ENCODE results near the gene NUCKS1. TPM values are rescaled to one million over a fixed set of nuclear protein-coding genes. Genes with fewer than 3 reads are reported as not detected.

The NUCKS1 gene
- total RNA-seq, 1 donor from 2014 or later: 196 TPM

DNA sequence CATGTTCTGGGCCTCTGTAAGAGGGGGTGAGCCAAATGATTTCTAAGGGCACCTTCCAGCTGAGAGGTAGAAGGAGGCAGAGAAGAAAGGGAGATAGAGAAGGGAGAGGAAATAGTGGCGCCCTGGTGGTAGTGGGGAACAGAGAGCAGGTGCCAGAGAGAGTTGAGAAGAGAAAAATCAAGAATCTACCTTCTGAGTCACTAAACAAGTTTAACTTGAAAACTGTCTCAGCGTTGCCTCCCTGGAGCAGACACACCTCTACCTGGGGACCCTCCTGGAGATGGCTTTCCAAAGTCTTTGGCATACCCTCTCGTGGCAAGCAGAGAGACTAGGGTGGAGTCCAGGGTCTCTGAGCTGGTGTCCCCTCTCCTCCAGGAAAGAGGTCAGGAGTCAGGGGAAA is 68.6 kb downstream of the NUCKS1 start:
- ATAC-seq (ENCODE audit: poor library complexity) (no peak), DNase-seq (no peak)
- intact Hi-C loops (cut with DNase I): no loop called here

DNA sequence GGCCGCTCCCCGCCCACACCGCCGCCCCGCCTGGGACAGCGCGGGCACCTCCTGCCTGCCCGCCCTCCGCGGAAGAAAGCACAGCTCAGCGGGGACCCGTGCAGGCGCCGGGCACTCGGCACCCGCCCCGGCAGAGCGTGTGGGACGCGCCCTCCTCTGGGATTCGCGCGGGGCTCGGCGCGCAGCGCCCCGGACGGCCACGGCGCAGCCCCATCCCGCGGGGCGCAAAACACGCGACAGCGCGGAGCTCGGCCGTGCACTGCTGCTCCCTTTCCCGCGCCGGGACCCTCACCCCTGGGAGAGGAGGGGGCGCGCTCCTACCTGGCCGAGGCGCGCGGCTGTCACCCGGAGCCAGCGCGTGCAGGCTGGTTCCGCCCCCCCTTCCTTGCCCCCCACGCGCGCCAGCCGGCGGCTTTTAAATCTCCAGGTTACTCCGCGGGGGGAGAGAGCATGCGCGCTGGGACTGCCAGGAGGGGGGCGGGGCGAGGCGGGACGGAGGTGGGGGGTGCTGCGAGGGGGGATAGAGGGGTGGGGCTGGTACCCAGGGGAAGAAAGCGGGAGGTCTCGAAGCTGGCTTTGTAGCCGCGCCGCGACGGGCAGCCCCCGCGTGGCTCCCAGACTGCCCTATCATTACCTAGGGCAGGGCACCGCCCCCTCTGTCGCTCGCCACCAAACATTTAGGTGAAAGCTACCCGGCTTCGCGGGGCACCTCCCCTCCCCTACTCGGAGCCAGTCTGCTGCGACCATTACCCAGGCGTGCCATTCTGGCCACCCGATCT is 69.7 kb downstream of the NUCKS1 start, which contains the start of gene SLC45A3:
TSS of gene SLC45A3 (minus strand) at position 437 of the 779 bp plus-strand sequence. CDS start 15,853 bp downstream, outside the sequence.
- ATAC-seq (ENCODE audit: poor library complexity) (peak; percentile 64), DNase-seq (no peak)
- intact Hi-C loops (cut with DNase I): no loop called here

DNA sequence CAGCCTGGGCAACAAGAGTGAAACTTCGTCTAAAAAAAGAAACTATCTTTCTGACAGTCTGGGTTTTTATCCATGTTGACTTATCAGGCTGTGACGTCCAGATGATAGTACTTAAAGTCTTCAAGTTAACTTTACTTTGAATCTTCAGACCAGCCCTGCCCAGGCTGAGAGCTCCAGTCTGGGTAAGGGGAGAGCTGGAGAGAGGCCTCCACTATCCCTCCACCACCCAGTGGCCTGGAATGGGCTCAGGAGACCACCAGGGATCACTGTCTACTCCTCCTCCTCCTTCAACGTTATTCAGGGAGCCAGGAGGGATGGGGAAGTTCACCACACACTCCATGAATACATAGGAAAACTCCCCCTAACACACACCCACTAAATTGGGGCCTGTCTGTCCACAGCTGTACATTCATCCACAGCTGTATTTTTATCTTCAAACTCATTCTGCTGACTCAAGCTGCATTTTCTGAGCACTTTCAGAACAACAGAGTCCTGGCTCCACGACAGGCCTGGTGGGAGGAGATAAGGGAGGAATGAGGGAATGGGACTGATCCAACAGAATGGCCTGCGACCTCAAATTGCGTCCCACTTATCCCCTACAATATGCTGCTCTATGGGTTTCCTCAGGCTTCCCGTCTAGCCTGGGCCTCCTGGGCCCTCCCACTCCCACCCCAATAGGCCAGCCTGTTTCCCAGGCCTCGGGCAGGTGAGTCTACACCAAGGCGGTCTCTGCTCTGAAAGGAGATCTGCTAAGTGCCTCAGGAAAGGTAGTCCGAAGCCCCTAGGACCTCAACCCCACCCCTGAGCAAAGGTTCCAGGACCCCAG is 71.5 kb downstream of the NUCKS1 start:
- peak; percentile 47 for ATAC-seq (ENCODE audit: poor library complexity)
- peak; percentile 54 for DNase-seq
- intact Hi-C loops (cut with DNase I): no loop called here

DNA sequence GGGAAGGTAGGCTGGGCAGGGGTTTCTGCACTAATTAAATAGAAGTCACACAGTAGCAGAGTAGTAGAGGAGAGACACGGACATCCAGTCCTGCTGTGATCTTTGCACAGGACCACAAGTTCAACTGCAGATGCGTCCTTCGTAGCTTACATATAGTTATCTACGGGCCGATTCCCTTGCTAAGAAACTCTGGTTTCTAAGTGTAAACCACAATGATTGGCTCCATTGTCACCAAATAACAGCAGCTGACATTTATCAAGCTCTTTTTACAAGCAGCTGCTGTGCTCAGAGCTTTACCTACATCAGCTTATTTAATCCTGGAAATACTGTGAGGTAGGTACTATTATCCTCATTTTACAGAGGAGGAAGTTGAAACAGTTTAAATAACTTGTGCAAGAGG is 72.8 kb downstream of the NUCKS1 start:
- intact Hi-C loops (cut with DNase I): no loop called here
- DNase-seq (no peak), ATAC-seq (ENCODE audit: poor library complexity) (no peak)

DNA sequence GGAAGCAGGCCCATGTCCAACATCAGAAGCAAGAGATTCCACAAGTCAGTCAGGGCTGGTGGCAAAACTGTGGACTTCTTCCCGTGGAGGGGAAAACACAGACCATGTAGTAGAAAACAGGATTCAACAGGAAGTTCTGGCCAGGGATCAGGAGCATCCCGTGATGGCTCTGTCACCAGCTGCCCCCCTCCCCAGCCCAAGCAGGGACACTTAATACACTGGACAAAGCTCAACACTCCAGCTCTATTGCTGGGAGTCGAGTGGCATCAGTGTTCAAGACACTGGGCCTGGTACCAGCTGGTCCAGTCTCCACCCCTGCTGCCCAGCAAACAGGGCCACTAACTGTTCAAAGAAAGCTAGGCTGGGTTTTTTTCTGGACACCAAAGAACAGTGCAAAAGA is 73.4 kb downstream of the NUCKS1 start:
- intact Hi-C loops (cut with DNase I): no loop called here
- no peak for DNase-seq
- no peak for ATAC-seq (ENCODE audit: poor library complexity)

- intact Hi-C loops (cut with DNase I): no loop called here
- ATAC-seq (ENCODE audit: poor library complexity) (no peak), DNase-seq (no peak)
Measured at GRCh38 chr1:205676002-205676401, 74.0 kb downstream of the NUCKS1 start.

DNA sequence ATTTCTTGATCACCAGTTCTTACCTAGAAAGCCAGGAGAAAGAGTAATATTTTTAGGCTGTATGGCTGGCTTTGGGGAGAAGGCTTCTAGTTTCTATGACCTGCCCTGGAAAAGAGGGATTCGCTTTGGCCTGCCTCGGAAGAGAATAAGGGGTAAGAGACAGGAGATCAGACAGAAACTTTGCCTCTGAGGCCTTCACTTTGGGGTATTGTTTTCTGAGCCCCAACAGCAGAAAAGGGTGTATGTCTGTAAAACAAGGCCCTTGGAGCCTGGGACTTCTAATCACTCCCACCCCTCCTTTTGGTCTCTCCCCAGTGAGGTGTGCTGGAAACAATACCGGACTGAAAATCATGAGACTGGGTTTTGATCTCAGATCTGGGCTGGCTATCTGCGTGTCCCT is 74.7 kb downstream of the NUCKS1 start:
- no peak for ATAC-seq (ENCODE audit: poor library complexity)
- intact Hi-C loops (cut with DNase I): no loop called here

DNA sequence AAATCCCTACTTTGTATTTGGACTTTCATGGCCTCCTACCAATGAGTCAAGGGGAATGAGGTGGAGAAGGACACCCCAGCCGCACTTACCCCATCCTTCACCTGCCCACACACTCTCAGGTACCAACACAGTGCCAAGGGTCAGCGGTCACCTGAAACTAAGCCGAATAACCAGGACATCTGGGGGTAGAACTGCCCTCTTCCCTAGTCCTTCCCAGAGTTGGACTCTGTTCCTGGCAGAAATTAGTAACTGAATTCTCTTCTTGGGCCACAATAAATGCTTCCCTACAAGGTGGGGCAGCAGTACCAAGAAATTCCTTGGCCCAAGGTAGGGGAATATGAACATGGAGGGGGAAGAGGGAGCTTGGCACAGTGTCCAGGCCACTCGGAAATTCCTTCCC is 77.0 kb downstream of the NUCKS1 start:
- intact Hi-C loops (cut with DNase I): no loop called here
- no peak for DNase-seq
- ATAC-seq (ENCODE audit: poor library complexity): no peak

More for the DNA sequence above, 74.7 kb downstream of the NUCKS1 start:
- DNase-seq: no peak

- ATAC-seq (ENCODE audit: poor library complexity): no peak
- DNase-seq: no peak
- intact Hi-C loops (cut with DNase I): no loop called here
Measured at GRCh38 chr1:205672395-205672889, 77.5 kb downstream of the NUCKS1 start.

GRCh38 chr1:205670611-205671430 is 79.2 kb downstream of the NUCKS1 start:
- no peak for DNase-seq
- ATAC-seq (ENCODE audit: poor library complexity): no peak
- intact Hi-C loops (cut with DNase I): no loop called here

DNA sequence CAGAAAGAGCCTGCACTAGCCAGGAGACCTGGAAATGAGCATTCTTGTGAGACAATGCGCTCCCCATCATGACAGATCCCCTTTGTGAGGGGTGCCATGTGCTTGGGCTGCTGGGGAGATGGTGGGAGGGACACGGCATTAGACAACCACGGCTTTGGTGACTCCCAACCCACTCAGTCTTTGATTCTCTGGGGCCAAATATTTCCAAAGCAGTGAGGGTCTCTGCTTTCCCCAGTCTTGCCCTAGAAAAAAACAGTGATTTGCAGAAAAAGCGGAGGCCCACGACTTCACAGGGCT is 79.9 kb downstream of the NUCKS1 start:
- ATAC-seq (ENCODE audit: poor library complexity) (no peak), DNase-seq (no peak)
- intact Hi-C loops (cut with DNase I): no loop called here

GRCh38 chr1:205669341-205670149 is 80.4 kb downstream of the NUCKS1 start:
- ATAC-seq (ENCODE audit: poor library complexity): no peak
- DNase-seq: no peak
- intact Hi-C loops (cut with DNase I): no loop called here

DNA sequence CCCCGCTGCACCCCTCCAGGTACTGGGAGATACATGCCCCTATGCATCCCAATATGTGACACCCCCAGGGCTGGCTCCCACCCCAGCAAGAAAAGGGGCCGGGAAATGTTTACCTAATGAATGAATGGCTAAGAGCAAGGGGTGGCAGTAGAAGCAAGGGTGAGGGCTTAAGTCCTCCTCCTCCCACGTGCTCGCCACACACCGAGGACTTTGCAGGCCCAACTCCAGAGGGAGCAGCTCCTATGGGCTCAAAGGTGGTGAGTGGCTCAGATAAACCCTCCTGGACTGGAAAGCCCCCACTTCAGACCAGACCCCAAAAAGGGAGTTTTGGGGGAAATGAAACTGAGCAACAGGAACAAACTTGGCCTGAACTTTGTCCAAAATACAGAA is 81.0 kb downstream of the NUCKS1 start:
- ATAC-seq (ENCODE audit: poor library complexity) (no peak), DNase-seq (no peak)
- intact Hi-C loops (cut with DNase I): no loop called here

GRCh38 chr1:205667909-205668643 is 81.9 kb downstream of the NUCKS1 start:
- intact Hi-C loops (cut with DNase I): no loop called here
- DNase-seq (no peak), ATAC-seq (ENCODE audit: poor library complexity) (no peak)

GRCh38 chr1:205666372-205667166 is 83.4 kb downstream of the NUCKS1 start:
- no peak for ATAC-seq (ENCODE audit: poor library complexity)
- no peak for DNase-seq
- intact Hi-C loops (cut with DNase I): no loop called here

DNA sequence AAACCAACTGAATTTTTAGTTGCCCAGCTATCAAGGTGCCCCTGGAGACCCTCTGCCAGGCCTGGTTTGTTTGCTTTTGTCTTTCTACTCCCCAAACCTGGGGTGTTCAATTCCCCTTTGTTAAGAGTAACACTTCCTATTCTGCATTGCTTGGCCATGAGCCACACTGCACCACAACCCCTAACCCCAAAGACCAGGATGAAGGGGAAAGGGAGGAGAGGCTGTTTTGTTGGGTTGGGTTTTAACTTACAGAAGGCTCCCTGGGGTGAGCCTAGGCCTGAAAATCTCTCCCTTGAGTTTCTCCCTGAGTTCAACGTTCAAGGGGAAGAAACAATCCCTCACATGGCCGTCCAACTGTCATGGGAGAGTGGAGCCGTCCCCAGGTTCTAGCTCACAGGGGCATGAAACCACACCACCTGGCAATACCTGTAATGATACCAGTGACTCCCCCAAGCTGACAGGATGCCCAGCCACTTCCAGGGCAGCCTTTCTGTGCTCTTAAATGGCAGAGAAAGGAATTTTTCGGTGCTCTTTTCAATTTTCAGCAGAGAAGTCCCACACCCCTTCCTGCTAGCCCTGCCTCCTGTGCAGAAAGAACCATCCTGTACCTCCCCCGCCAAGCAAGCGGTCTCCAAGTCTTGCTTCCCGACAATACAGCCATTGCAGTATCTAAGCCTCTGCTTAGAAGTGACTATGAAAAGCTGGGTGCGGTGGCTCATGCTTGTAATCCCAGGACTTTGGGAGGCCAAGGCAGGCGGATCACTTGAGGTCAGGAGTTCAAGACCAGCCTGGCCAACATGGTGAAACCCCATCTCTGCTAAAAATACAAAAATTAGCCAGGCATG is 84.6 kb downstream of the NUCKS1 start:
- DNase-seq: no peak
- intact Hi-C loops (cut with DNase I): no loop called here
- ATAC-seq (ENCODE audit: poor library complexity): no peak
